HEK293 (cell line): ENCODE measurements around the gene LAG3.
A peak's percentile ranks its signal among the peaks of the same experiment; 100 is the strongest.

ENCODE experiments used
- EGR2 ChIP-seq: fragments of 450-650 bp; formaldehyde crosslinking; IDR thresholded peaks from 2 replicates; pipeline ENCODE4 v1.5.1; 2016; ENCODE audit warnings: low read depth, missing biosample characterization, missing genetic modification characterization
- GLI4 ChIP-seq: fragments of 450-650 bp; formaldehyde crosslinking; IDR thresholded peaks from 2 replicates; pipeline ENCODE4 v1.5.1; 2016; ENCODE audit warnings: missing biosample characterization, missing genetic modification characterization
- MEIS1 ChIP-seq: sonication (generic); formaldehyde crosslinking; IDR thresholded peaks from 2 replicates; pipeline ENCODE4 v1.8.1; 2022; ENCODE audit warnings: missing genetic modification reagents, mild to moderate bottlenecking, borderline replicate concordance
- MYNN ChIP-seq: fragments of 450-650 bp; formaldehyde crosslinking; IDR thresholded peaks from 2 replicates; pipeline ENCODE4 v1.5.1; 2016; ENCODE audit warnings: missing biosample characterization, missing genetic modification characterization, borderline replicate concordance
- SALL2 ChIP-seq: fragments of 450-650 bp; formaldehyde crosslinking; IDR thresholded peaks from 2 replicates; pipeline ENCODE4 v1.5.0; 2017; ENCODE audit warnings: missing biosample characterization, mild to moderate bottlenecking, missing genetic modification characterization, borderline replicate concordance
- YY2 ChIP-seq: fragments of 450-650 bp; formaldehyde crosslinking; IDR thresholded peaks from 2 replicates; pipeline ENCODE4 v1.5.1; 2016; ENCODE audit warnings: missing biosample characterization, missing genetic modification characterization
- ZBTB17 ChIP-seq: fragments of 450-650 bp; formaldehyde crosslinking; IDR thresholded peaks from 2 replicates; pipeline ENCODE4 v1.5.1; 2016; ENCODE audit warnings: missing biosample characterization, missing genetic modification characterization
- ZFHX2 ChIP-seq: fragments of 450-650 bp; formaldehyde crosslinking; conservative IDR thresholded peaks from 2 replicates; pipeline ENCODE4 v1.5.1; 2016; ENCODE audit warnings: missing biosample characterization, missing genetic modification characterization
- ZNF114 ChIP-seq: fragments of 450-650 bp; formaldehyde crosslinking; IDR thresholded peaks from 2 replicates; pipeline ENCODE4 v1.5.0; 2017; ENCODE audit warnings: missing biosample characterization, missing genetic modification characterization
- ZNF133 ChIP-seq: fragments of 450-650 bp; formaldehyde crosslinking; IDR thresholded peaks from 2 replicates; pipeline ENCODE4 v1.5.1; 2016; ENCODE audit warnings: missing biosample characterization, missing genetic modification characterization
- ZNF19 ChIP-seq: fragments of 450-650 bp; formaldehyde crosslinking; IDR thresholded peaks from 2 replicates; pipeline ENCODE4; 2016; ENCODE audit warnings: missing biosample characterization, missing genetic modification characterization, low read depth
- ZNF211 ChIP-seq: fragments of 450-650 bp; formaldehyde crosslinking; IDR thresholded peaks from 2 replicates; pipeline ENCODE4 v1.5.1; 2016; ENCODE audit warnings: low read depth, missing biosample characterization, missing genetic modification characterization
- ZNF26 ChIP-seq: fragments of 450-650 bp; formaldehyde crosslinking; IDR thresholded peaks from 2 replicates; pipeline ENCODE4 v1.5.1; 2016; ENCODE audit warnings: missing biosample characterization, missing genetic modification characterization
- ZNF404 ChIP-seq: fragments of 450-650 bp; formaldehyde crosslinking; IDR thresholded peaks from 2 replicates; pipeline ENCODE4 v1.5.1; 2017; ENCODE audit warnings: missing biosample characterization, missing genetic modification characterization
- ZNF416 ChIP-seq: fragments of 450-650 bp; formaldehyde crosslinking; IDR thresholded peaks from 2 replicates; pipeline ENCODE4 v1.5.1; 2016; ENCODE audit warnings: missing biosample characterization, missing genetic modification characterization
- ZNF530 ChIP-seq: fragments of 450-650 bp; formaldehyde crosslinking; IDR thresholded peaks from 2 replicates; pipeline ENCODE4 v1.5.1; 2016; ENCODE audit warnings: low read depth, missing biosample characterization, missing genetic modification characterization
- ZNF561 ChIP-seq: fragments of 450-650 bp; IDR thresholded peaks from 2 replicates; pipeline ENCODE4 v1.5.1; 2018; ENCODE audit warnings: missing biosample characterization, missing genetic modification characterization, borderline replicate concordance
- ZNF610 ChIP-seq: fragments of 450-650 bp; formaldehyde crosslinking; IDR thresholded peaks from 2 replicates; pipeline ENCODE4 v1.5.1; 2016; ENCODE audit warnings: missing biosample characterization, missing genetic modification characterization, borderline replicate concordance
- ZNF660 ChIP-seq: fragments of 450-650 bp; IDR thresholded peaks from 2 replicates; pipeline ENCODE4 v1.5.1; 2018; ENCODE audit warnings: missing biosample characterization, mild to moderate bottlenecking, missing genetic modification characterization
- ZNF747 ChIP-seq: fragments of 450-650 bp; formaldehyde crosslinking; IDR thresholded peaks from 2 replicates; pipeline ENCODE4 v1.5.1; 2016; ENCODE audit warnings: missing biosample characterization, missing genetic modification characterization
- ZNF837 ChIP-seq: fragments of 450-650 bp; formaldehyde crosslinking; IDR thresholded peaks from 2 replicates; pipeline ENCODE4 v1.5.1; 2016; ENCODE audit warnings: missing biosample characterization, missing genetic modification characterization
- ZSCAN4 ChIP-seq: fragments of 450-650 bp; formaldehyde crosslinking; IDR thresholded peaks from 2 replicates; pipeline ENCODE4 v1.5.1; 2017; ENCODE audit warnings: missing biosample characterization, missing genetic modification characterization
- TF ChIP-seq, protein P1 (sequence below): fragments of 450-650 bp; formaldehyde crosslinking; IDR thresholded peaks from 2 replicates; pipeline ENCODE4 v1.5.1; 2016; ENCODE audit warnings: missing biosample characterization, missing genetic modification characterization, borderline replicate concordance
- TF ChIP-seq, protein P2 (sequence below): fragments of 450-650 bp; formaldehyde crosslinking; IDR thresholded peaks from 2 replicates; pipeline ENCODE4 v1.5.1; 2016; ENCODE audit warnings: missing biosample characterization, missing genetic modification characterization
- TF ChIP-seq, protein P3 (sequence below): fragments of 450-650 bp; formaldehyde crosslinking; IDR thresholded peaks from 2 replicates; pipeline ENCODE4 v1.5.1; 2017; ENCODE audit warnings: missing biosample characterization, missing genetic modification characterization
- TF ChIP-seq, protein P4 (sequence below): fragments of 450-650 bp; formaldehyde crosslinking; IDR thresholded peaks from 2 replicates; pipeline ENCODE4 v1.5.1; 2016; ENCODE audit warnings: missing biosample characterization, missing genetic modification characterization, low read depth
- TF ChIP-seq, protein P5 (sequence below): fragments of 450-650 bp; IDR thresholded peaks from 2 replicates; pipeline ENCODE4 v1.5.1; 2018; ENCODE audit warnings: missing biosample characterization, missing genetic modification characterization

The LAG3 gene

GRCh38 chr12:6723607-6724408 is 48.5 kb upstream of the LAG3 start, which contains the start of gene COPS7A (continued):
- TF ChIP-seq, protein P1, sequence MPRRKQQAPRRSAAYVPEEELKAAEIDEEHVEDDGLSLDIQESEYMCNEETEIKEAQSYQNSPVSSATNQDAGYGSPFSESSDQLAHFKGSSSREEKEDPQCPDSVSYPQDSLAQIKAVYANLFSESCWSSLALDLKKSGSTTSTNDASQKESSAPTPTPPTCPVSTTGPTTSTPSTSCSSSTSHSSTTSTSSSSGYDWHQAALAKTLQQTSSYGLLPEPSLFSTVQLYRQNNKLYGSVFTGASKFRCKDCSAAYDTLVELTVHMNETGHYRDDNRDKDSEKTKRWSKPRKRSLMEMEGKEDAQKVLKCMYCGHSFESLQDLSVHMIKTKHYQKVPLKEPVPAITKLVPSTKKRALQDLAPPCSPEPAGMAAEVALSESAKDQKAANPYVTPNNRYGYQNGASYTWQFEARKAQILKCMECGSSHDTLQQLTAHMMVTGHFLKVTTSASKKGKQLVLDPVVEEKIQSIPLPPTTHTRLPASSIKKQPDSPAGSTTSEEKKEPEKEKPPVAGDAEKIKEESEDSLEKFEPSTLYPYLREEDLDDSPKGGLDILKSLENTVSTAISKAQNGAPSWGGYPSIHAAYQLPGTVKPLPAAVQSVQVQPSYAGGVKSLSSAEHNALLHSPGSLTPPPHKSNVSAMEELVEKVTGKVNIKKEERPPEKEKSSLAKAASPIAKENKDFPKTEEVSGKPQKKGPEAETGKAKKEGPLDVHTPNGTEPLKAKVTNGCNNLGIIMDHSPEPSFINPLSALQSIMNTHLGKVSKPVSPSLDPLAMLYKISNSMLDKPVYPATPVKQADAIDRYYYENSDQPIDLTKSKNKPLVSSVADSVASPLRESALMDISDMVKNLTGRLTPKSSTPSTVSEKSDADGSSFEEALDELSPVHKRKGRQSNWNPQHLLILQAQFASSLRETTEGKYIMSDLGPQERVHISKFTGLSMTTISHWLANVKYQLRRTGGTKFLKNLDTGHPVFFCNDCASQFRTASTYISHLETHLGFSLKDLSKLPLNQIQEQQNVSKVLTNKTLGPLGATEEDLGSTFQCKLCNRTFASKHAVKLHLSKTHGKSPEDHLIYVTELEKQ (tag by site-specific recombination): peak; percentile 84; the same call in 1 of the 2 replicates
- TF ChIP-seq ZNF19 (tag by site-specific recombination): no peak
- TF ChIP-seq, protein P2, sequence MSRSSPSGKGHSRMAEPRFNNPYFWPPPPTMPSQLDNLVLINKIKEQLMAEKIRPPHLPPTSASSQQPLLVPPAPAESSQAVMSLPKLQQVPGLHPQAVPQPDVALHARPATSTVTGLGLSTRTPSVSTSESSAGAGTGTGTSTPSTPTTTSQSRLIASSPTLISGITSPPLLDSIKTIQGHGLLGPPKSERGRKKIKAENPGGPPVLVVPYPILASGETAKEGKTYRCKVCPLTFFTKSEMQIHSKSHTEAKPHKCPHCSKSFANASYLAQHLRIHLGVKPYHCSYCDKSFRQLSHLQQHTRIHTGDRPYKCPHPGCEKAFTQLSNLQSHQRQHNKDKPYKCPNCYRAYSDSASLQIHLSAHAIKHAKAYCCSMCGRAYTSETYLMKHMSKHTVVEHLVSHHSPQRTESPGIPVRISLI: peak; percentile 92
- TF ChIP-seq, protein P3, sequence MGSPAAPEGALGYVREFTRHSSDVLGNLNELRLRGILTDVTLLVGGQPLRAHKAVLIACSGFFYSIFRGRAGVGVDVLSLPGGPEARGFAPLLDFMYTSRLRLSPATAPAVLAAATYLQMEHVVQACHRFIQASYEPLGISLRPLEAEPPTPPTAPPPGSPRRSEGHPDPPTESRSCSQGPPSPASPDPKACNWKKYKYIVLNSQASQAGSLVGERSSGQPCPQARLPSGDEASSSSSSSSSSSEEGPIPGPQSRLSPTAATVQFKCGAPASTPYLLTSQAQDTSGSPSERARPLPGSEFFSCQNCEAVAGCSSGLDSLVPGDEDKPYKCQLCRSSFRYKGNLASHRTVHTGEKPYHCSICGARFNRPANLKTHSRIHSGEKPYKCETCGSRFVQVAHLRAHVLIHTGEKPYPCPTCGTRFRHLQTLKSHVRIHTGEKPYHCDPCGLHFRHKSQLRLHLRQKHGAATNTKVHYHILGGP (tag by site-specific recombination): no peak
- TF ChIP-seq, protein P4, sequence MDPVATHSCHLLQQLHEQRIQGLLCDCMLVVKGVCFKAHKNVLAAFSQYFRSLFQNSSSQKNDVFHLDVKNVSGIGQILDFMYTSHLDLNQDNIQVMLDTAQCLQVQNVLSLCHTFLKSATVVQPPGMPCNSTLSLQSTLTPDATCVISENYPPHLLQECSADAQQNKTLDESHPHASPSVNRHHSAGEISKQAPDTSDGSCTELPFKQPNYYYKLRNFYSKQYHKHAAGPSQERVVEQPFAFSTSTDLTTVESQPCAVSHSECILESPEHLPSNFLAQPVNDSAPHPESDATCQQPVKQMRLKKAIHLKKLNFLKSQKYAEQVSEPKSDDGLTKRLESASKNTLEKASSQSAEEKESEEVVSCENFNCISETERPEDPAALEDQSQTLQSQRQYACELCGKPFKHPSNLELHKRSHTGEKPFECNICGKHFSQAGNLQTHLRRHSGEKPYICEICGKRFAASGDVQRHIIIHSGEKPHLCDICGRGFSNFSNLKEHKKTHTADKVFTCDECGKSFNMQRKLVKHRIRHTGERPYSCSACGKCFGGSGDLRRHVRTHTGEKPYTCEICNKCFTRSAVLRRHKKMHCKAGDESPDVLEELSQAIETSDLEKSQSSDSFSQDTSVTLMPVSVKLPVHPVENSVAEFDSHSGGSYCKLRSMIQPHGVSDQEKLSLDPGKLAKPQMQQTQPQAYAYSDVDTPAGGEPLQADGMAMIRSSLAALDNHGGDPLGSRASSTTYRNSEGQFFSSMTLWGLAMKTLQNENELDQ (tag by site-specific recombination): no peak
- TF ChIP-seq EGR2 (tag by site-specific recombination): peak; percentile 80
- TF ChIP-seq ZNF404 (tag by site-specific recombination): no peak
- TF ChIP-seq ZNF610 (tag by site-specific recombination): peak; percentile 85
- TF ChIP-seq, protein P5, sequence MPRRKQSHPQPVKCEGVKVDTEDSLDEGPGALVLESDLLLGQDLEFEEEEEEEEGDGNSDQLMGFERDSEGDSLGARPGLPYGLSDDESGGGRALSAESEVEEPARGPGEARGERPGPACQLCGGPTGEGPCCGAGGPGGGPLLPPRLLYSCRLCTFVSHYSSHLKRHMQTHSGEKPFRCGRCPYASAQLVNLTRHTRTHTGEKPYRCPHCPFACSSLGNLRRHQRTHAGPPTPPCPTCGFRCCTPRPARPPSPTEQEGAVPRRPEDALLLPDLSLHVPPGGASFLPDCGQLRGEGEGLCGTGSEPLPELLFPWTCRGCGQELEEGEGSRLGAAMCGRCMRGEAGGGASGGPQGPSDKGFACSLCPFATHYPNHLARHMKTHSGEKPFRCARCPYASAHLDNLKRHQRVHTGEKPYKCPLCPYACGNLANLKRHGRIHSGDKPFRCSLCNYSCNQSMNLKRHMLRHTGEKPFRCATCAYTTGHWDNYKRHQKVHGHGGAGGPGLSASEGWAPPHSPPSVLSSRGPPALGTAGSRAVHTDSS: peak; percentile 65; the same call in 1 of the 2 replicates
- no peak for TF ChIP-seq ZNF114
- TF ChIP-seq YY2 (tag by site-specific recombination): peak; percentile 81
- no peak for TF ChIP-seq ZNF416 (tag by site-specific recombination)
- TF ChIP-seq ZNF133 (tag by site-specific recombination): no peak
- TF ChIP-seq ZNF530 (tag by site-specific recombination): no peak
- TF ChIP-seq GLI4 (tag by site-specific recombination): no peak
- no peak for TF ChIP-seq MYNN
- TF ChIP-seq ZNF211 (tag by site-specific recombination): no peak
- TF ChIP-seq ZNF660 (tag by site-specific recombination): no peak; the same call in 1 of the 2 replicates
- TF ChIP-seq ZSCAN4 (tag by site-specific recombination): no peak
- no peak for TF ChIP-seq ZNF837 (tag by site-specific recombination)
- TF ChIP-seq ZBTB17 (tag by site-specific recombination): peak; percentile 90
- no peak for TF ChIP-seq ZNF747 (tag by site-specific recombination)
- peak; percentile 100 for TF ChIP-seq ZNF561 (tag by site-specific recombination)
- TF ChIP-seq MEIS1 (CRISPR knock-in tag): no peak
- TF ChIP-seq ZFHX2: peak; percentile 85
- TF ChIP-seq SALL2 (tag by site-specific recombination): no peak
- TF ChIP-seq ZNF26 (tag by site-specific recombination): no peak
